IMR-90 (cell line): ENCODE results near the gene FOXK2. TPM values are rescaled to one million over a fixed set of nuclear protein-coding genes. Genes with fewer than 3 reads are reported as not detected.

Experiments
- ATAC-seq: fragments of 200-7000 bp; cut with Tn5 transposase; 2 replicates; pipeline ENCODE4 v1.9.1; 2020; ENCODE audit warnings: low read depth, mild to moderate bottlenecking, moderate library complexity
- BruUV-seq: library from RNA; stranded (reverse); fragments of 400-500 nt; replicated peaks from 2 replicates; lab custom pipeline; 2021; lab: Mats Ljungman, UMichigan
- CTCF ChIA-PET: fragments of 300-600 bp; formaldehyde crosslinking; extraction: SDS; loops from one replicate; lab custom pipeline; 2021; ENCODE audit warnings: antibody characterized with exemption; lab: Yijun Ruan, JAX
- POLR2A ChIA-PET: fragments of 300-600 bp; sonication (Branson Sonifier 250); formaldehyde crosslinking; loops from one replicate; lab custom pipeline; 2022; ENCODE audit warnings: antibody characterized with exemption; ENCODE audit not compliant: unreplicated experiment; lab: Charles Lee
- DNase-seq: peaks from one replicate; pipeline ENCODE4 v3.0.0; 2013
- H2AFZ ChIP-seq: replicated peaks from 2 replicates; pipeline ENCODE3; 2013; ENCODE audit warnings: low read length, mild to moderate bottlenecking; ENCODE audit not compliant: poor library complexity
- H2AK5ac ChIP-seq: 2 replicates; pipeline ENCODE4 v1.6.1; 2013; ENCODE audit warnings: low read depth, low read length, inconsistent platforms
- H2AK9ac ChIP-seq: replicated peaks from 2 replicates; pipeline ENCODE3; 2013; ENCODE audit warnings: mild to moderate bottlenecking, low read depth, low read length, moderate library complexity; ENCODE audit not compliant: poor library complexity
- H2BK120ac ChIP-seq: 2 replicates; pipeline ENCODE4 v1.6.1; 2013; ENCODE audit warnings: low read depth, low read length, inconsistent platforms
- H2BK15ac ChIP-seq: 3 replicates; pipeline ENCODE4 v1.6.1; 2013; ENCODE audit warnings: low read depth, low read length, inconsistent platforms
- H2BK20ac ChIP-seq: 2 replicates; pipeline ENCODE4 v1.6.1; 2013; ENCODE audit warnings: low read depth, mild to moderate bottlenecking, inconsistent platforms, low read length, moderate library complexity
- H2BK5ac ChIP-seq: 2 replicates; pipeline ENCODE4 v1.6.1; 2013; ENCODE audit warnings: mild to moderate bottlenecking, low read depth, low read length, inconsistent platforms; ENCODE audit not compliant: poor library complexity, severe bottlenecking
- H3K14ac ChIP-seq: replicated peaks from 2 replicates; pipeline ENCODE4 v1.6.1; 2013; ENCODE audit warnings: low read depth, low read length, inconsistent platforms
- H3K18ac ChIP-seq: 2 replicates; pipeline ENCODE4 v1.6.1; 2013; ENCODE audit warnings: low read depth, low read length, control low read depth
- H3K23ac ChIP-seq: 2 replicates; pipeline ENCODE4 v1.6.1; 2013; ENCODE audit warnings: low read depth, low read length, inconsistent platforms
- H3K27ac ChIP-seq: 2 replicates; pipeline ENCODE4 v1.5.1; 2013; ENCODE audit warnings: mild to moderate bottlenecking, control low read depth, low read length; ENCODE audit not compliant: insufficient read depth
- H3K27me3 ChIP-seq: 2 replicates; pipeline ENCODE4 v1.6.1; 2013; ENCODE audit warnings: low read length; ENCODE audit not compliant: control insufficient read depth, insufficient read depth
- H3K36me3 ChIP-seq: 2 replicates; pipeline ENCODE4 v1.6.1; 2013; ENCODE audit warnings: low read length, mixed read lengths; ENCODE audit not compliant: control insufficient read depth, insufficient read depth
- H3K4ac ChIP-seq: 2 replicates; pipeline ENCODE4 v1.6.1; 2013; ENCODE audit warnings: low read depth, low read length, inconsistent platforms
- H3K4me1 ChIP-seq: 2 replicates; pipeline ENCODE4 v1.6.1; 2013; ENCODE audit warnings: low read length, mixed read lengths; ENCODE audit not compliant: control insufficient read depth, insufficient read depth
- H3K4me2 ChIP-seq: 2 replicates; pipeline ENCODE4 v1.6.1; 2013; ENCODE audit warnings: low read depth, mild to moderate bottlenecking, control low read depth, low read length, moderate library complexity
- H3K4me3 ChIP-seq: 2 replicates; pipeline ENCODE4 v1.5.1; 2013; ENCODE audit warnings: low read depth, mild to moderate bottlenecking, control low read depth, low read length, moderate library complexity; ENCODE audit not compliant: insufficient read depth
- H3K56ac ChIP-seq: 2 replicates; pipeline ENCODE4 v1.6.1; 2013; ENCODE audit warnings: low read length, inconsistent platforms; ENCODE audit not compliant: insufficient read depth; ENCODE audit errors: extremely low read depth
- H3K79me1 ChIP-seq, 2 experiments: 2 replicates each; pipeline ENCODE4 v1.6.1; 2013; ENCODE audit warnings: low read length in 2 of 2, inconsistent platforms in 1 of 2, low read depth in 1 of 2
- H3K9ac ChIP-seq: 2 replicates; pipeline ENCODE4 v1.6.1; 2013; ENCODE audit warnings: low read depth, low read length, control low read depth
- H3K9me1 ChIP-seq: 2 replicates; pipeline ENCODE4 v1.6.1; 2013; ENCODE audit warnings: low read length, inconsistent platforms; ENCODE audit not compliant: insufficient read depth
- H3K9me3 ChIP-seq: 2 replicates; pipeline ENCODE4 v1.6.1; 2013; ENCODE audit warnings: low read length; ENCODE audit not compliant: control insufficient read depth, insufficient read depth
- H4K20me1 ChIP-seq: 2 replicates; pipeline ENCODE4 v1.6.1; 2013; ENCODE audit warnings: low read length, inconsistent platforms; ENCODE audit not compliant: insufficient read depth
- H4K5ac ChIP-seq: 2 replicates; pipeline ENCODE4 v1.6.1; 2013; ENCODE audit warnings: mild to moderate bottlenecking, low read depth, low read length, control low read depth
- H4K8ac ChIP-seq, 2 experiments: 2 replicates each; pipeline ENCODE4 v1.6.1; 2013; ENCODE audit warnings: low read depth in 2 of 2, low read length in 2 of 2, control low read depth in 1 of 2, inconsistent platforms in 1 of 2
- H4K91ac ChIP-seq: 2 replicates; pipeline ENCODE4 v1.6.1; 2013; ENCODE audit warnings: low read depth, low read length, inconsistent platforms; ENCODE audit not compliant: insufficient read depth
- BHLHE40 ChIP-seq: fragments of 150-350 bp; IDR thresholded peaks from 2 replicates; pipeline ENCODE4 v1.6.1; 2016; ENCODE audit warnings: mild to moderate bottlenecking, low read depth, low read length
- CEBPB ChIP-seq: IDR thresholded peaks from 2 replicates; pipeline ENCODE4 v1.6.1; 2012; ENCODE audit warnings: low read depth, low read length, improper control_type of control experiment
- CHD1 ChIP-seq: IDR thresholded peaks from 2 replicates; pipeline ENCODE4 v1.6.1; 2012; ENCODE audit warnings: low read depth, low read length, improper control_type of control experiment
- CTCF ChIP-seq: conservative IDR thresholded peaks from 2 replicates; pipeline ENCODE4 v1.5.1; 2012; ENCODE audit warnings: mild to moderate bottlenecking, low read depth, low read length, improper control_type of control experiment
- FOS ChIP-seq: fragments of 150-350 bp; IDR thresholded peaks from 2 replicates; pipeline ENCODE4 v1.6.1; 2016; ENCODE audit warnings: low read depth, low read length
- MAFK ChIP-seq: IDR thresholded peaks from 2 replicates; pipeline ENCODE4 v1.6.1; 2012; ENCODE audit warnings: low read depth, low read length, improper control_type of control experiment
- MAZ ChIP-seq: IDR thresholded peaks from 2 replicates; pipeline ENCODE4 v1.6.1; 2012; ENCODE audit warnings: low read depth, mild to moderate bottlenecking, low read length, improper control_type of control experiment, moderate library complexity, borderline replicate concordance
- MXI1 ChIP-seq: IDR thresholded peaks from 2 replicates; pipeline ENCODE4 v1.6.1; 2012; ENCODE audit warnings: low read depth, mild to moderate bottlenecking, low read length, moderate library complexity, borderline replicate concordance
- NFE2L2 ChIP-seq: fragments of 150-350 bp; IDR thresholded peaks from 2 replicates; pipeline ENCODE4 v1.6.1; 2016; ENCODE audit warnings: low read depth, mild to moderate bottlenecking, low read length
- POLR2A ChIP-seq: IDR thresholded peaks from 2 replicates; pipeline ENCODE4 v1.6.1; 2012; ENCODE audit warnings: mild to moderate bottlenecking, low read depth, low read length
- RAD21 ChIP-seq: IDR thresholded peaks from 2 replicates; pipeline ENCODE4 v1.6.1; 2012; ENCODE audit warnings: low read length, improper control_type of control experiment
- RCOR1 ChIP-seq: IDR thresholded peaks from 2 replicates; pipeline ENCODE4 v1.6.1; 2012; ENCODE audit warnings: mild to moderate bottlenecking, low read length, improper control_type of control experiment; ENCODE audit not compliant: insufficient replicate concordance
- RFX5 ChIP-seq: IDR thresholded peaks from 2 replicates; pipeline ENCODE4 v1.8.0; 2012; ENCODE audit warnings: low read depth, mild to moderate bottlenecking, low read length, moderate library complexity
- SMC3 ChIP-seq: fragments of 150-350 bp; IDR thresholded peaks from 2 replicates; pipeline ENCODE4 v1.6.1; 2016; ENCODE audit warnings: low read depth, mild to moderate bottlenecking, antibody characterized with exemption, low read length, moderate library complexity
- WGBS, 2 experiments: methylation state at CpG; one replicate each; pipeline versions ENCODE4 v1.1.5 to v1.1.7; 2013; ENCODE audit warnings: missing lambda C conversion rate in 2 of 2; ENCODE audit not compliant: insufficient read length in 1 of 2; ENCODE audit errors: extremely low coverage in 2 of 2; 5-methylcytosine and 5-hydroxymethylcytosine counted together
- dilution Hi-C: fragments of 300-500 bp; cut with HindIII; formaldehyde crosslinking; loops from one replicate; pipeline ENCODE4 v1.14.3; 2018; ENCODE audit warnings: low sequenced_read_pairs; ENCODE audit not compliant: unreplicated experiment
- in situ Hi-C: fragments of 300-500 bp; cut with MboI; formaldehyde crosslinking; loops from 3 replicates; pipeline ENCODE4 v1.14.3; 2019; ENCODE audit warnings: low sequenced_read_pairs, inconsistent platforms, mixed read lengths
- intact Hi-C: fragments of 100-400 bp; cut with micrococcal nuclease; formaldehyde crosslinking; loops from 2 replicates; pipeline ENCODE4 v1.10.0; 2022
- polyA plus RNA-seq, 3 experiments: library from polyadenylated mRNA; depleted of rRNA; stranded (reverse); fragments of >200 nt; gene quantifications; 2 replicates each; pipeline ENCODE4 v1.2.3, GENCODE V29; 2012; ENCODE audit warnings: low replicate concordance in 1 of 3
- total RNA-seq: library from RNA; depleted of rRNA; stranded (reverse); fragments of >200 nt; gene quantifications from 2 replicates; pipeline ENCODE4 v1.2.3, GENCODE V29; 2012
- TF ChIP-seq, protein P1 (sequence below): fragments of 150-350 bp; IDR thresholded peaks from 2 replicates; pipeline ENCODE4 v1.6.1; 2016; ENCODE audit warnings: low read depth, mild to moderate bottlenecking, low read length, moderate library complexity, borderline replicate concordance

FOXK2 gene
- total and polyA plus RNA-seq, 2 of the 4 experiments (the other 2 are of a cell fraction) = 12.5 to 20.0 TPM

DNA sequence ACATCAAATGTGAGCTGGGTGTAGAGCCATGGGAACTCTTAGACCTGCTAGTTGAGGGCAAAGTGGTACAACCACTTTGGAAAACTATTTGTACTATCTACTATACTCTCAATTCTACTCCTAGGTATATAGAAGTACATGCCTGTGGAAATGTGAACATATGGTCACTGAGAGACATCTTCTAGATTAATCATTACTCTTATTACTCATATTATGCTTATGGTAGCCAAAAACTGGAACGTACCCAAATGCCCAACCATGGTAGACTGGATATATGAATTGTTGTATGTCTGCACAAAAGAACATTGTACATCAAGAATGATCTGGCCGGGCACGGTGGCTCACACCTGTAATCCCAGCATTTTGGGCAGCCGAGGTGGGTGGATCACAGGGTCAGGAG lies 126.0 kb downstream of the FOXK2 start:
- TF ChIP-seq RAD21 (no peak), MAFK (no peak), RCOR1 (no peak), BHLHE40 (no peak), MAZ (no peak), RFX5 (no peak), MXI1 (no peak), CEBPB (no peak), SMC3 (no peak), NFE2L2 (no peak), CHD1 (no peak), CTCF (no peak), FOS (no peak), POLR2A (no peak)
- TF ChIP-seq, protein P1, sequence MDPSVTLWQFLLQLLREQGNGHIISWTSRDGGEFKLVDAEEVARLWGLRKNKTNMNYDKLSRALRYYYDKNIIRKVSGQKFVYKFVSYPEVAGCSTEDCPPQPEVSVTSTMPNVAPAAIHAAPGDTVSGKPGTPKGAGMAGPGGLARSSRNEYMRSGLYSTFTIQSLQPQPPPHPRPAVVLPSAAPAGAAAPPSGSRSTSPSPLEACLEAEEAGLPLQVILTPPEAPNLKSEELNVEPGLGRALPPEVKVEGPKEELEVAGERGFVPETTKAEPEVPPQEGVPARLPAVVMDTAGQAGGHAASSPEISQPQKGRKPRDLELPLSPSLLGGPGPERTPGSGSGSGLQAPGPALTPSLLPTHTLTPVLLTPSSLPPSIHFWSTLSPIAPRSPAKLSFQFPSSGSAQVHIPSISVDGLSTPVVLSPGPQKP = no peak
- ATAC-seq (no peak), DNase-seq (peak; percentile 50)
- Histone ChIP-seq H3K79me1 (peaks cover 28 to 43% of the 10 kb centered on the region in 2 experiments), H2BK120ac (no peak overlapping the region), H3K27ac (no peak overlapping the region), H2AK5ac (no peak overlapping the region), H2BK15ac (no peak overlapping the region), H4K5ac (no peak overlapping the region), H4K8ac (no peak overlapping the region), H3K23ac (no peak overlapping the region), H3K27me3 (no peaks in the 10 kb centered on the region), H3K9ac (no peak overlapping the region), H3K4me2 (no peak overlapping the region), H3K4ac (no peak overlapping the region), H2BK20ac (no peak overlapping the region), H2AK9ac (no peak overlapping the region), H3K4me1 (peaks cover 5% of the 10 kb centered on the region; the same call in 1 of the 2 replicates), H3K9me1 (peaks cover 4% of the 10 kb centered on the region), H2AFZ (no peak overlapping the region), H3K36me3 (peaks cover 29% of the 10 kb centered on the region), H3K56ac (no peak overlapping the region), H2BK5ac (no peak overlapping the region), H3K4me3 (no peak overlapping the region), H4K91ac (no peak overlapping the region), H4K20me1 (peaks cover 69% of the 10 kb centered on the region), H3K14ac (no peak overlapping the region), H3K18ac (no peak overlapping the region), H3K9me3 (no peaks in the 10 kb centered on the region)
- WGBS, 2 experiments = 83% methylated on average over 2 of the region's 4 CpGs; no CpG with 5 or more reads in 1 of the 2 experiments
- in situ Hi-C loops (no loop called here), dilution Hi-C loops (no loop called here), intact Hi-C loops (no loop called here)
- POLR2A ChIA-PET = no interaction called here
- CTCF ChIA-PET = no interaction called here
- BruUV-seq = no TSS peak
